Stimulated activated CD8-positive, alpha-beta memory T cell treated with anti-CD3 and anti-CD28 coated beads, Interleukin-12 subunit alpha, Interleukin-12 subunit beta, amount 100 ng/mL, for 1 hour (primary cell): ENCODE results near the gene TBC1D10A.
"Not testable (repeated sequence)": the region's sequence is repeated elsewhere in the genome, so short reads cannot be mapped to it uniquely, and the experiment has no call there.

ENCODE experiments used
- DNase-seq: peaks from one replicate; pipeline ENCODE4 v3.0.0-alpha.2; 2020; ENCODE audit warnings: low read depth

The TBC1D10A gene

GRCh38 chr22:30347255-30347892 is 20.6 kb upstream of the TBC1D10A start:
- DNase-seq = no peak

- DNase-seq = no peak
These were observed 17.9 kb upstream of the TBC1D10A start for GRCh38 chr22:30344447-30345200.

DNA sequence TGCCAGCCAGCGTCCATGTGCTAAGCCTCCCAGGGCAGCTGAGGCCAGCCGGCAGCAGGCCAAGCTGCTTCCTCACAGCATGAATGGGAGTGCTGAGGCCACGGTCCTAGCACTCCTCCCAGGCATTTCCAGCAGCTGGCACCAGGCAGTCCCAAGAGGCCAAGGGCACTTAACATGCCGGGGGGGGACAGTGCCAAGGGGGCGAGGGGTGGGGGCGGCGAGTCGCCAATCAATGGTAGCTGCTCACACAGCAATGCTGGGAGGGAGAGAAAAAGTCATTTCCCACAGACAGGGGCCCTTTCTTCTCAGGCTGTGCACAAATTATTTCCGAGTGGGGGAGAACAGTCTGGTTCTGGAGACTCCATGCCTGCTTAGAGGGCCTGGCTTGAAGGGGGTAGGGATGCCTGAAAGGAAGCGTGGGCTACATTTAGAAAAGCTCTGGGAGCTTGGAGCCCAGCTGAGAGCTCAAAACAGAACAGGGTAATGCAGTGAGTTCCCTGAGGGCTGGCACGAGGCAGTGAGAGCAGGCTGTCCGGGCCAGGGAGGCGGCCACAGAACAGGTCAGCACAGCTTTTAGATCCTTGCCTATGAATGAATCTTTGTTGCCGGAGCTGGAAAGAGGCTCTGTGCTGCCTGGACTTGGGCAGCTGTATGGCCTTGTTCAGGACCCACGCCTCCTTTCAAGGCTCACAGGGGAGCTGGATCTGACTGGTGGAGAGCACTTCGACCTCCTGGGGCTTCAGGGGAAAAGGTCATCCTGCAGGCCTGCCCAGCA is 14.4 kb upstream of the TBC1D10A start:
- DNase-seq = no peak

DNA sequence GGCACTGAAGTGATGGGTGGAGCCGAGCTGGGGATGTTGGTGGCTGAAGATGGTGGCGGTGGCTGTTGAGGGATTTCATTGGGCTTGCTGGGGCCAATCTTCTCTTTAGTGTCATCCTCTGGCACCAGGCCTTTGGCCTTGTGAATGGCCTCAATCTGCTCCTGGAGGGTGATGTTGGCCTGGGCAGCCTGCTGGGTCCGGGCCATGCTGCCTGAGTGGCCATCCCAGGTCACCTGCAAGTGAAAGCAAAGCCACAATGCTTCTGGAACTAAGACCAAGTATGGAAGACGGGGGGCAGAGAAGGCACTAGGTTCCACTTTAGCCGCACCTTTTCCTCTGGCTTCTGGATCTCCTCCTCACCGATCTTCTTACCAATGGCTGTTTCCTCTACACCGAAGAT is 12.1 kb upstream of the TBC1D10A start:
- no peak for DNase-seq

DNA sequence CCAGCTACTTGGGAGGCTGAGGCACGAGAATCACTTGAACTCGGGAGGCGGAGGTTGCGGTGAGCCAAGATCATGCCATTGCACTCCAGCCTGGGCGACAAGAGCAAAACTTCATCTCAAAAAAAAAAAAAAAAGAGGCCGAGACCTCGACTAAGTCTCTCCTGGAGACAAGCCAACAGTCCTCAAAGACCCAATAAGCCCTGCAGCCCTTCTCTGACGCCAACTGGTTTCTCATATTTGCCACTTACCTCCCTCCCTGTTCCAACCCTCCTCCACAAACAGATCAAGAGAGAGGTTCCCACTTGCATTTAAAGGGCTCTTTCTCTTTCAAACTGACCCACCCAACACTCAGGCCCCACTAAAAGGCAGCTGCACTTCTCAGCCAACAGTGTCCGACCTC is 11.6 kb upstream of the TBC1D10A start:
- DNase-seq = not testable (repeated sequence)

DNA sequence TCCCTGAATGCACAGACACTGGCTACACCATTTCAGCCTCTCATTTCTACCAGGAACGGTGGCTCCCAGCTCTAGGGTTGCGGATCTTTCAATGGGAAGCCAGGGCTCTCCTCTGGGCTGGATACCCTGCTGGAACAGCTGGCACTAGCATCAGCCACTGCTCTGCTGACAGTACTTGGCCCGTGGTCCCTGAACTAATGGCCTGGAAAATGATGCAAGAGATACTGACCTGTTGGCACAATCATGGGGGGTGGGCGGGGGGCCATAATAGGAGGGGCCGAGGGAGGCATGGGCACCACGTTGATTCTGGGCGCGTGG is 10.7 kb upstream of the TBC1D10A start:
- no peak for DNase-seq

DNA sequence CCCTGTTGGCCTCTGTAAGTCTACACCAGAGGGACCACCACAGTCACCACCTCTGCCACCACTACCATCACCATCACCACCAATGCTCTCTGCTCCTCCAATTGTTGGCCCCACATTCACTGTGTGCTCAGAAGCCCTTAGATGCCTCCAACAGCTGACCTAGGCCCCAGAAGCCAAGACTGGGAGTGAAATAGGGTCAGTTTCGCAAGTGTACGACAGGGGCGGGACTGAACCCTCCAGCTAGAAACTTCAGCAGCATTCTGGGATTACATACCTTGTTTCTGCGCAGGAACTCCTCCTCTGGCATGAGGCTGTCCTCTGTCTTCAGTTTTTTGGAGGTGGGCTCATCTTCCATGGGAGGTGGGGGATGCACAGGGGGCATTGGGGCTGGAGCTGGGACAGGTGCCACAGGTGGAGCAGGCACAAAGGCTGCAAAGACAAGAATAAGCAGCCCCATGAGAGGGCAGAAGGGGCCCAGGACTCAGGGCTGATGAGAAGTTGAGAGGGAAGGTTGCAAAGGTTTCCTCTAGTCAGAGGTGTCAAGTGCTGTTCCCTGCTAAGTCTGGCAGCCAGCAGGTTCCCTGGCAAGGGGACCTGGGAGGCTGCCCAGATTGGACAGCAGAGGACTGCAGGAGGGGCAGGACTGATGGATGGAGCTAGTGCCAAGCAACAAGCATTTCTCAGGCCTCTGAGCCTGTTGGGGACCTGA is 10.2 kb upstream of the TBC1D10A start:
- DNase-seq = no peak

GRCh38 chr22:30335236-30335635 is 8.5 kb upstream of the TBC1D10A start:
- no peak for DNase-seq

DNA sequence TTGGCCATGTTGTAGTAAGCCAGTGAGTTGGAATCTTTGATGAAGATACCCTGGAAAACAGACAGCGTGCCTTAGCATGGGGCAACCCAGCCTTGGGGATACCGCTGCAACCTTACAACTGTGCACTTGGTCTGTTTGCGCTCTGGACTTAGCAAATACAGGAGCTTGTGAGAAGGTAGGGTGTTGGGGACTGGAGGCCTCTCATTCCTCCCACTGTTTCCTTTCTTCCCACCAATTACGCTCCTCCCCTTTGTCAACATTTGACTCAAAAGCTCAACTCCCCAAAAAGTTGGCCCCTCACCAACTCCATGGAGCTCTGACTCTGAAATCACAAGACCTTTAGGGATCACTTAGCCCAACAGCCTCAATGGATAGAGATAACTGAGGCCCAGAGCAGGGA is 7.9 kb upstream of the TBC1D10A start:
- no peak for DNase-seq

DNA sequence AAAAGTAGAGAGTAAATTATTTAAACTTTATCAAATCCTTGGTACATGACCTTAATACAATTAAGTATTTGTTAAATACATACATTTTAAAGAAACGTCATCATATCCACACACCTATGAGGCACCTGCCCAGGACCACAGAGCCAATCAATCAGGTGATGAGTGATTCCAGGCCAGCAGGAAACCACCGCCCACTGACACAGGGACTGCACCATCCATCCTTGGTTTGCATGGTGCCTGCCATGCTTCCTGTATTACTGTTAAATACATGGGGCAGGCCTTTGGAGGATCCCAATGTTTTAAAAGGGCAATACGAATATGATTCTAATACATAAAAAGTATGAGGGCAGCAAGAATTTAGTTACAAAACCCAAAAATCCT is 7.0 kb upstream of the TBC1D10A start:
- no peak for DNase-seq

- DNase-seq = no peak
These were observed 6.4 kb upstream of the TBC1D10A start for GRCh38 chr22:30332994-30333706.

DNA sequence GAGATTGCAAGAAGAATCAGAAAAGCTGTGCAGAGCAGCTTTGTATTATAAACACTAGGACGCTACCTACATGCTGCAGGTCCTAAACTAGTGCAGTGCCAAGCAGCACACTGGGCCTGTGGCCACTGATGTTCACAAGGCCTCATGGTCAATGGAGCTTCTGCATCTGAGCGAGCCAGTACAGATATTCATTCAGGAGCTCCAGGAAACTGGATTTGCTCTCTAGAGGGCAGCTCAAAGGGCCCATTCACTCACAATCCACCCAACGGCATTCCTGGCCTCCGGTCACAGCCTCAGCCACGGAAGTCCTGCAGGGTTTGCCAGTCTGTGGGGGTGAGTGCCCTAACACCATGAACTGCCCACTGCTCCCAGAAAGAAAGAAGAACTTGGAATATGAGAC is 5.8 kb upstream of the TBC1D10A start:
- DNase-seq = no peak

GRCh38 chr22:30328466-30329049 is 1.8 kb upstream of the TBC1D10A start:
- DNase-seq = no peak

- no peak for DNase-seq
These were observed 1.2 kb upstream of the TBC1D10A start for GRCh38 chr22:30327864-30328345.

DNA sequence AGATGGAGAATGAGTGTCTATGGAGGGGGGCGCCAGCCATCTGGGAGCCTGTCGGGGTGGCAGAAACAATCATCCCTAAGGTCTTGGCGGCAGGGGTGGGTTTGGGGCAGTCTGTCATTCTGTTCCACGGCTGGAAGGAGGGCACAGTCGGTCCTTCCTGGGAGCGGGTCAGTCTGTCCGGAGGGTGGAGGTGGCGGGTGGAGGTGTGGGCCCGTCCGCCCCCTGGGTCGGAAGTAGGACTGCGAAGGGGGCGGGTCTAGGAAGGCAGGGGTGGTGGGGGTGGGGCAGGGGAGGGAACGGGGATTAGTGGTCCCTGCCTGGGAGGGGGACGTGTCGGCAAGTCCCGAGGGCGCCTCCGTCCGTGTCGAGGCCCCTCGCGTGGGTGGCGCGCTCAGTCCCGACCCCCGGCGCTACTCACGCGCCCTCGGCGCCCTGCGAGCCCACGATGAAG is 461 bp downstream of the TBC1D10A start:
- DNase-seq = no peak

DNA sequence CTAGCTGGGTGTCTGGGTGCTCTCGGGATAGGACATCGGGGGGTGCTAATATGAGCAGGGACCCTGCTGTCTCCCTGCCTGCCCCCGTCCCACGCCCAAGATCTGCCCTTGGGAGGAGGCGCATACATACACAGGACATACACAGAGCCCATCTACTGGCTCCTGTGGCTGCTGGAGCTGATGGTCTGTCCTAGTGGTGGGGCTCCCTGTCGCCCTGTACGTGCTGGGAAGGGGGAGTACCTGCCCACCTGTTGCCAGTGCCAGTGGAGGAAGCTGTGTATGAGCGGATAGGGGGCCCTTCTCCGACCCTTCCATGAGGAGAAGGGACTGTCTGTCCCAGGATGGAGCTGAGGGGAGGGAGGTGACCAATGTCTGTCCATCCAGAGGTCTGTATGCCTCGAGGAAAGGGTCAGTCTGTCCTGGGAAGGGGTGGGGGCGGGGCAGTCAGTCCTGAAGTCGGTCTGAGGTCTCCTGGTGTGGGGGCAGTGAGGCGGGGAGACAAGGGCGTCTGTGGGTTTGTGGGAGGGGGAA is 952 bp downstream of the TBC1D10A start:
- no peak for DNase-seq

- no peak for DNase-seq
These were observed 1.5 kb downstream of the TBC1D10A start for GRCh38 chr22:30325065-30325720.

GRCh38 chr22:30324014-30324730 is 2.6 kb downstream of the TBC1D10A start:
- no peak for DNase-seq

DNA sequence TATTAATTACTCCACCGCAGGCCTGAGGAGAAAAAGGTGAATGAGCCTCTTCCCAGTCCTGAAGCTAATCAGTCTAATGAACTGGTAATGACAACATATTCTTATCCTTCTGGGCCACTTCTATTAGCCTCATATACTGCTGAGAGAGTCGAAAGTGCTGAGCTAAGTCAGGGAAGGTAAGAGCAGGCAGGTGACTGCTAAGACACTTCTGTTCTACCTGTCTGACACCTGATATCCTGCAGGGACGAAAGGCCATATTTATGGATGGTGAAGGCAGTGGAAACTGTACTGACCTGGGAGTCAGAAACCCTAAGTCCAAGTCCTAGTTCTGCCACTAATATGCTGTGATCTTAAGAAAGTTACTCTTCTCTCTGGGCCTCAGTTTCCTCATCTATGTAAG is 3.5 kb downstream of the TBC1D10A start:
- no peak for DNase-seq

DNA sequence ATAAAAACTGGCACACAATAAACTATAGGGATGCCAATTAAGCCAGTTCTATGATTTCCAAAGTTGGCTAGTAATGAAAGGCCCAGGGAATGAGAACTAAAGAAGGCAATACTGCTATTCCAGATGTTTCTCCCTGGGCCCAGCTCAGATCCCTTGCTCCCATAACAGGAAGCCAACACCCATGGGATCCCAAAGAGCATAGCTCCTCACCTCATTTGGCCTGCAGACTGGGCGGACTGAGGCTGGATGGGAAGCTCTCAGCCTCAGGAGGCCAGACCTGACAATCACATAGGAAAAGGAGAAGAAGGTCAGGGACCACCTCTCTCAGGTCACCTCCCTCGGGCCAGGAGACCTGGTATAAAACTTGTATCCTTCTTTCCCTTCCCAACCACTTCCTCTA is 5.3 kb downstream of the TBC1D10A start:
- DNase-seq = no peak
